ENCODE measurements around the gene RSAD2.

Gene RSAD2

DNA sequence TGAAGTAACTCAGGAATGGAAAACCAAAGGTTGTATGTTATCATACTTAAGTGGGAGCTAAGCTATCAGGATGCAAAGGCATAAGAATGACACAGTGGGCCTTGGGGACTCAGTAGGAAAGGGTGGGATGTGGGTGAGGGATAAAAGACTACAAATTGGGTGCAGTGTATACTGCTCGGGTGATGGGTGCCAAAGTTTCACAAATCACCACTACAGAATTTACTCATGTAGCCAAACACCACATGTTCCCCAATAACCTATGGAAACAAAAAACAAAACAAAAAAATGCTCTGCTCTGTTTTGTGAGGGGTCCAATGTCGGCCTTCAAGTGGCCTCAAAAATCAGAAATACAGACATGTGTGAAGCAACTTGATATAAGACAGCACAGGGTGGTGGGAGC lies 30.7 kb downstream of the RSAD2 start:
- no peak for DNase-seq

DNA sequence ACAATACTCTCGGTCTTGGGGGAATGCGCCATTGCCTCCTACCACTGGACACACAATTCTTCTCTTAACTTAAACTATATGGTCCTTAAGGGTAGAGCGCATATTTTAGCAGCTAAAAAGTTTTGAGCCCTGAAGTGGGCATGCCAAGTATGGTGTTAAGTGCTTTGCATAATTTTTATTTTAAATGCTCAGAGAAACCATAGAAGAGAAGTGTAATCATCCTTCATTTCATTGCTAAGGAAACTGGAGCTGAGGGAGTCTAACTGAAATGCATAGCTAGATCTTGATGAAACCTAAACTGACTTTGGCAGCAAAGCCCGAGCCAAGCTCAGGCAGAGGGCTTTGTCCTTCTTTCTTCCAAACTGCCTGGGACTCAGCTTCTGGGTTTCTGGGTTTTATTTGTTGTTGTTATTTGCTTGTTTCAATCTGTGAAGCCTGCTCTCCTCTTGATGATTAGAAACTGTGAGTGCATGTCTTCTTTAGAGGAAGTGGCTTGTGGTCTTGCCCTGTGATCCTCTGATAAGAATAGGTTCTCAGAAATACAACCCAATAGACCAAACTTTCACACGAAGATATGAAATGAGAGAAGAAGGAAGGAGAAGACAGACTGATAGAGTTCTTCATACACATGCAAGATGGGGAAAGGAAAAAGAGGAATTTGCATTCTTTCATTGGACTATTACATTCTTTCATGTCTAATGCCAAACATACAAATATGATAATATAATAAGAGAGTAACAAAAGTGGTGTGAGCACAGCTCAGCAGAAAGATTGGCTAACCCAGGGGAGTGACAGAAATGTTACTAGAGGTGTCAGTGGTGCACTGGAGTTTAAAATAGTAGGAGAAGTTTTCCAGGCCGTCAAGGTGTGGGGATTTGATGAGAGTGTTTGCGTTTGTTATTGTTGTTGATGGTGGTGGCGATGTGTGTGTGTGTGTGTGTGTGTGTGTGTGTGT lies 32.1 kb downstream of the RSAD2 start:
- DNase-seq: no peak

DNA sequence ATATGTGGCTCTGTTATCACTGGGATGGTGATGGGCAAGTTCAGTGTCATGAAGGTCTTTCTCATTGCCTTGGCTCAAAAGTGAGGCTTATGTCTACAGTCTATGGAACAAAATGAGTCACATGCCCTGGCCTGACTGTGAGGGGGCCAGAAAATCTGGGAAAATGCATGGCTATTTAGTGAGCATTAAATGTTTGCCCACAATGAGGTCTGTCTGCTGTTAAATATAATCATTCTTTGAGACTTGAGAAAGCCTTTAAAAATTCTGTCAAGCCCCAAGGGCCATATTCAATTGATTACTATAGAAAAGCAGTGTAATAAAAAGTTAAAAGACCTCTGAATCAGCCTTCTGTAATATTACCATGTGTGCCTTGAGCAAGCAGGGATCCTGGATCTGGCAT lies 34.1 kb downstream of the RSAD2 start:
- no peak for DNase-seq

DNA sequence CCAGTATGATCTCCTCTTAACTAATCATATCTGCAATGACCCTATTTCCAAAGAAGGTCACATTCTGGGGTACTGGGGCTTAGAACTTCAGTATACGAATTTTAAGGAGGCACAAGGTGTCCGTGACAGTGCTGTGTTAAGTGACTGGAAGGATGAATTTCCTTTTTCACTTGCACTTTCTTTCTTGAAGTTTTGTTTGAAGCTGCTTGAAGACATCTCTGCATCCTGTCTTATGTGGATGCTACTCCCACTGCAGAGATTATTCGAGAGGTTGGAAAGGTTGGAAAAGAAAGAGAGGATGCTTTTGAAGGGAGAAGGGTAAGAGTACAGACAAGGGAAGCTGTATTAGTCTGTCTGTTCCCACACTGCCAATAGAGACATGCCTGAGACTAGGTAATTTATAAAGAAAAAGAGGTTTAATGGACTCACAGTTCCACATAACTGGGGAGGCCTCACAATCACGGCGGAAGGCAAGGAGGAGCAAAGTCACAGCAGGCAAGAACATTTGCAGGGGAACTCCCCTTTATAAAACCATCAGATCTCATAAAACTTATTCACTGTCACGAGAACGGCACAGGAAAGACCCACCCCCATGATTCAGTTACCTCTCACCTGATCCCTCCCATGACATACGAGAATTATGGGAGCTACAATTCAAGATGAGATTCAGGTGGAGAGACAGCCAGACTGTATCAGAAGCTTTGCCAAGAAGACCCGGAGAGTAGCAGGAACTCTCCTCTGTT lies 36.0 kb downstream of the RSAD2 start:
- no peak for DNase-seq

DNA sequence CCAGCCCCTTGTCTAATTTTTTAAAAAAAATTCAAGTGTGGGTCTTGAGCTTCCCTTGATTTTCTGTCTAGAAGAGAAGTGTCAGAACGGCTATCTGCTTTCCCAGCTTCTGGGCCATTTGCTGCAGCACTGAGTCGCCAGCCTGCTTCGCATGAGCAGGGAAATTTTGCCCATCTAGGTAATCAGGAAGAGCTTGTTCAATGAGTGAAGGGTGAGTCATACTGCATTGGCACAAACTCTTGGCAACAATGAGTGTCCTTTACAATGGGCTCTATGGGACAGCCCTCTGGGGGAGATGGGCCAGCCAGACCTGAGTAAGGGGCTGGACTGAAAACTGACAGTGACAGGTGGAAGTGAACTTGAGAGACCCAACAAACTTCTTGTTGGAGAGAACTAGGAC lies 37.3 kb downstream of the RSAD2 start:
- no peak for DNase-seq

DNA sequence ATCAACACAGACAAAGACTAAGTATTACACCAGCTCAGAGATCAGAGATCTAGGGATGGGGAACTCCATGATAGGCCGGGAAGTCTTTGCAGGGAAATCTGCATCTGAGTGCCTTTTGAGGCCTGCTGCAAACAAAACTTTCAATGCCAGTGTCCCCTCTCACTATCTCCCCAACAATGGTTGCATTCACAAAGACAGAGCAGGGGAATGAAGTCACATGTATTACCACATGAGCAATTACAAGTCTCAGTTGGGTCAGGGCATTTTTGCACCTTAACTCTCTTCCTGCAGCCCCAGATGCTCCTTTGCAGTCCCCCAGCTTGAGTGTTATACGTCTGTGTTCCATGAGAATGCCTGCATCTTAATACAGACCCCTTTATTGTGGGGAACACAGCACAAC lies 37.8 kb downstream of the RSAD2 start:
- DNase-seq: no peak

DNA sequence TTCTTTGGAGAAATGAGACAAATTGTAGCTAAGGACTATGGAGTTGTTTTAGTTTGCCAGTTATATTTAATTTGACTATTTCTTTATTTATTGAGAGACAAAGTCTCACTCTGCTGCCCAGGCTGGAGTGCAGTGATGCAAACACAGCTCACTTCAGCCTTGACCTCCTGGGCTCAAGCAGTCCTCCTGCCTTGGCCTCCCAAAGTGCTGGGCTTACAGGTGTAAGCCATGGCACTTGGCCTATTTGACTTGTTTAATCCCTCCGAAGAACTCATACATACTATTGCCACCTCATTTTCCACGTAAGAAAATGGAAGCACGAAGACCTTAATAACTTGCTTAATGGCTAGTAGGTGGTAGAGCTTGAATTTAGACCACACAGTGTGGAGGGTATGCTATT lies 38.6 kb downstream of the RSAD2 start:
- no peak for DNase-seq

DNA sequence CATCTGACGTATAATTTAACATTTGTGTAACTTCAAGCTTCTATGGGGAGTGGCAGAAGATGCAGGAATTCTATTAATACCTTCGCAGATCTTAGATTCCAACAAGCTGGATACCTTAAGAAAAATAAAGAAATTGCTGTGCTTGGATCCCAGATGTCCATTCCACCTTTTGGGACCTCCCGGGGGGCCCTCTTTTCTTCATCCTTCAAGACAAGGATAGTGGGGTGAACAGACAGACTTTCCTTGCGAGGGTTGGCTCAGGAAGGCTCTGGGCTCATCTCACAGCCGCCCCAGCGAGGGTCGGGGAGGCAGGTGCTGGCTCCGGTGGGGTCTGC lies 39.1 kb downstream of the RSAD2 start:
- no peak for DNase-seq

DNA sequence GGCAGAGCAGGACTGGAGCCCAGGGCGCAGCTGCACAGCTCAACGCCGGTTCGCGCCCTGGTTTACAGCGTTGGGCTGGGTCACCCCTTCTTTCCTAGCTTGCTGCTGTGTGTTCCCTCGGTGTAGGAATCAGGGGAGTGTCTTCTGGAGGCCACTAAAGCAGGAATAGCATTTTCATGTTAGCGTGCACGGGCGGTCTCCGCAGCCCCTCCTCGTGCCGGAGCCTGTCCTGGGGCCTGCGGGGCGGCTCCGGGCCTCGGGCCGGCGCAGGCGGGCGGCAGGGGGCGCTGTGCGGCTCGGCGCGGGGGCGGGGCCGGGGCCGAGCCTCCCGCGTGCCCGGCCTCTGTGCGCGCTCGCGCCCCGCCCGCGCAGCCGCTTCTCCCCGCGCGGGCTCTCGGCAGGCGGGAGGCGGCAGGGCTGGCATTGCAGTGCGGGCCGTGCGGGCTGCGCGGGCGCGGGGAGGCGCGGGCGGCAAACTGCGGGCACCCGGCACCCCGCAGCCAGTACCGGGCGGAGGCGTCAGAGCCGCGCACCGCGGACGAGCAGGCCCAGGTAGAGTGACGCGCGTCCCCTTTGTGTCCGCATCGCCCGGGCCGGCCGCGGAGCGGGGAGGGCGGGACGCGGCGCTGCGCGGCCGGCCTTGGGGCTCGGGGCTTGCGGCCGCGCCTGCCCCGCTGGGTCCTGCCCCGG lies 39.6 kb downstream of the RSAD2 start, which contains the start of gene RNF144A:
Gene RNF144A, plus strand, starts transcription at position 342 of the 690 bp plus-strand sequence. CDS start 79,515 bp downstream, outside the sequence.
- DNase-seq: peak; percentile 31

DNA sequence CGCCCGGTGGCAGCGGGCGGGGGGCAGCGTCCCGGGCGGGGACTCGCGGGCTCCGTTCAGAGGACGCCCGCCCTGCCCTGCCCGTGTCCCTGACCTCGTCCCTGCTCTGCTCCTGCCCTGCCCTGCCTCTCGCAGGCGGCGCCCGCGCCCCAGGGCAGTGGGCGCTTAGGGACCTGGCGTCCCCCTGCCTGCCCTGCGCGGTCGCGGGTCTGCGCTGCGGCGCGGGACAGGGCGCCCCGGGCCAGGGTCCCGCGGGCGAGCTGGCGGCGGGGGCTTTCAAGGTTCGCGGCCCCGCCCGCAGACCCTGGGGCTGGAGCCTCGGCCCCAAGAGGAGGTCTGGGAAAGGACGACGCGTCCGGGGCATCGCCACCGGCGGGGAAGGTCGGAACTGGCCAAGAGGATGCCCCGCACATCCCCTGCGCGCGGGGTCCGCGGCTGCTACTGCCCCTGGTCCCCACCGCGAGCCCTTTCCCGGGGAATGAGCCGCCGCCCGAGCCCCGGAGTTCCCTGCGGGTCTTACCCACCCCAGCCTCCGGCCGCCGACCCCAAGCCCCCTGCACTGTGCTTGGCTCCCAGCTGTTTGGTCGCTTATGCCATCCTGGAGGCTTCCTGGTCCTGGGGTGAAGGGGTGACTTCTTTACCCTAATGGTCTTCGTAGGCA lies 40.3 kb downstream of the RSAD2 start:
- no peak for DNase-seq

DNA sequence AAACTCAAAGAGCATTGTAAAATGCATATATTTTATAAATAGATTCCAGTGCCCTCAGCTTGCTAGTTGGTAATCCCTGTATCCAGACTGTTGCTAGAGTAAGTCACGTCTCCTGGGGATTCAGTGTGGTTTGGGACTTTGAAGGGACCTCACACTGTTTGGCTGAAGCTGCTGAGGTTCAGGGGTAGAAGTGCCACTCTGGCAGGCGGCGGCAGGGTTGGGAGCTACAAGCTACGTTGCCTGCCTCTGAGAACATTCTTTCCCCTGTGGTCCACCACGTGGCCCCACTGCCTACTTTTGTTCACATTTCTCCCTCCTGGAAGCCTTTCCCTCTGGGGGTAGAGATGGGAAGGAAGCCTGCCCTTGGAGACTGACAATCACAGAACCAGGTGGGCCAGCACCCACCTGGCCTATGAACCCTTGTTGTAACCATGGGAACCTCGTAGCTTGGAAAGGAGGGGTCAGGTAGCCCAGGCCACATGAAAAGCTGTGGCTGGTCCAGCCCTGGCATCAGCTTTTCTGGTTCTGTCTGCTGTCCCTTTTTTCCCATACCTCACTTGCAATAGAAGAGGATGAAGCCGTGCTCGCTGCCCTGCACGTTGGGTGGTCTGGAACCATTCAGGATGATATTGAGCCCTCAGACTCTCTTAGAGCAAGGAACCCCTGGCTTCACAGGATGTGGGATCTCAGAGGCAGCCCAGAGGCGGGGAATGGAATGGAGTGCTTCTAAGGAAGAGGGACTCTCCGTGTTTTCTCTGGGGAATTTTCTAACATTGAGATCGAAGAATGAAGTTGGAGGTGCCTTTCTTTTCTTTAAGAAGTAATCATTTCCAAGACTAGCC lies 42.5 kb downstream of the RSAD2 start:
- DNase-seq: no peak

DNA sequence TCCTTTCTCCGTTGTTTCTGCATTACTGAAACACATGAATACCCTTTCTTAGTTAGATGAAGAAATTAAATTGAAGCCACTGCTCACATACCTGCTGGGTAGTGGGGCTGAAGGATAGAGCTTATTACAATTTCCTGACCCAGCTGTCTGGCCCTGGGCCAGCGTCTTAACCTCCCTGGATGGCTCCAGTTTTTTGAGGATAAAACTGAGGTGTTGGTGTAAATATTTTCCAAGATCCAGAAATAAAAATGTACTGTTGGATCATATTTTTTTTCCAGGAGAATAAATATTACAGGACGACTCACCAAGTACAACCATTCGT lies 43.1 kb downstream of the RSAD2 start:
- DNase-seq: no peak

DNA sequence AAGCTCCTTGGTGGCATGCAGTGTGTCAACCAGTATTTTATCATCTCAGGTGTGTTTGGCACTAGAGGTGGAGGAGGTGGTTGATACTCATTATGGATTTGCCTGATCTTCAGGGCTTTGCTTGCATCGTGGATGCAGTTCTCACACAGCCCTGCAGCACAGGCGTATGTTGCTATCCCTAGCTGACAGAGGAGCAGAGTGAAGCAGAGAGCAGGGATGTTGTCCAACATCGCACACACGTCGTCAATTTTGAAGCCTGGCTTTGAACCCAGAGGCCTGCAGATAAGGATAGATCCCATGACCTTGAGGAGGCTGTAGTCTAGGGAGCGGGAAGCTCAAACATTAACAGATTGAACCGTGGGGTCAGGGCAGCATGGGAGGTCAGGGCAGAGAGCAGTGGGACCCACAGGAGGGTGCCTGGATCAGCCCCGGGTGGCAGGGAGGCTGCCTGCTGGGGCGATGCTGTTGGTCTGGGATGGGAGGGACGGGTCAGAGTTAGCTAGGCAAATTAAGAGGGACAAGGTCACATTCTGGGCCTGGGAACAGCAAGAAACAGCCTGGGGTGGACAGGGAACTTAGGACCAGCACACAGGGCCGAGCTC lies 43.8 kb downstream of the RSAD2 start:
- DNase-seq: no peak

DNA sequence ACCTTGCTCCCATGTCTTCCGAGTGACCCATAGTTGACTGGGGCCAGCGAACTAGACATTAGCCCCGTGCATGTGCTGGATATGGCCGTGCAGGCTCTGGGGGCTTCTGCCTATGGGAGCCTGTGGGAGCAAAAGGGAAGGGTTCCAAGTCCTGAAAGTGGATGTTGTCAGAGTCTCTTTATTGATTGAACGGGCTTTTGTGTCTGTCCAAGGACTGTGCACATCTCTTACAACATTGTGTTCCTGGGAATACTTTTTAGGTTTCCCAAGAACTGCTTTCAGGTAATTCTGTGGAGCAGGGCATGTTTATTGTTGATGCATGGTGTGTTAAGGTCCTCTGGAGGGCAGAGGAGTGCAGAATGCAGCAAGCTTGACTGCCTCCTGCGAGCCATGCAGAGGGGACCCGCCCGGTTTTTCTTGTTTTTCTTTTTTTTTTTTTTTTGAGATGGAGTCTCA lies 44.7 kb downstream of the RSAD2 start:
- DNase-seq: no peak

DNA sequence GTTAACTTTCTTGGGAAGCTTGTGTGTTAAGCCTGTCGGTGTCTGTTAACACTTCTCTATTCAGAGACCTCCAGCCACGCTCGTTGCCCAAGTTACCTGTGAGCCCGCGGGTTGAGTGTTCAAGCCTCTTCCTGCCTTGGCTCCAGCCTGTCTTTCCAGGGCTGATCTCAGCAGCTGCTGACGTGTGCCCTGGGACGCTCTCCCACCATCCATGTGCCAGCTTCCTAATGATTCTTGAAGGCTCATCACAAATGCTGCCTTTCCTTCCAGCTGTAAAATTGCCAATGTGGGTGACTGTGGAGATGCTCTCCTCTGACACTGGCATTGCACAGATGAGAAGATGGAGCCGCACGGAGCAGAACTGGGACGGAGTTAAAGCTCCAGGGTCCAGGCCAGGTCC lies 45.7 kb downstream of the RSAD2 start:
- DNase-seq: no peak

DNA sequence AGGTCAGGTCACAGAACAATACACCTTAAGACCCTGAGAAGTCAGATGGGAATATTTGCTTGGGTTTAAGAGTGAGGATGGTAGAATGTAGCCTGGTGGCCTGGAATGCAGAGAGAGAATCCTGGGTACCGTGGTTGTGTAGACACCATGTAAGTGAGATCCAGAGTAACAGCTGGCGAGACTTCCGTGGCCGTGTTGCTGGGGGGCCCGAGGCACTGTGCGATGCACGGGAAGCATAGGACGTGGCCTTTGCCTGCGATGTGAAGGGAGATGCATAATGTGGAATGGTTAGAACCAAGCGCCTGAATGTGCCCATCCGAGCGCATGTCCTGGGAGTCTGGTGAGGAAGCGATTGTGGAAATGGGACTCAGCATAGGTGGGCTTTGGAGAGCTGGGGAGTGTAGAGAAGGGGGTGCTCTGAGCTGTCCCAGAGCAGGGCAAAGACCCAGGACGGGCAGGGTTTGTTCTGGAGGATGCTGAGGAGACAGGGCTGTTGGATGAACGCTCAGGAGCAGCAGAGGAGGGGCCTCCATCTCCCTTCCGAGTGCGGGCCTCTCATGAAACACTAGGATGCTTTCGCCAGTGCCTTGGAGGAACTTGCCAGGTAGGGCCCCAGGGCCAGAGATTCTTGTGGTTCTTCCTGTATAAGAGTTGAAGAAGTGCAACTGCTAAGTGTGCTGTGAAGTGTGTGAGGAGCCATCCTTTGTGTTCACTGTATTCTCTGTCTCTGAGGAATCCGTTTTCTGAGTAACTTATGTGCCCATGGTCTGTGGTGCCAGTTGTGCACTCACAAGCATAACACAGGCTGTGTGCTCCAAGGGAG lies 46.7 kb downstream of the RSAD2 start:
- DNase-seq: no peak

DNA sequence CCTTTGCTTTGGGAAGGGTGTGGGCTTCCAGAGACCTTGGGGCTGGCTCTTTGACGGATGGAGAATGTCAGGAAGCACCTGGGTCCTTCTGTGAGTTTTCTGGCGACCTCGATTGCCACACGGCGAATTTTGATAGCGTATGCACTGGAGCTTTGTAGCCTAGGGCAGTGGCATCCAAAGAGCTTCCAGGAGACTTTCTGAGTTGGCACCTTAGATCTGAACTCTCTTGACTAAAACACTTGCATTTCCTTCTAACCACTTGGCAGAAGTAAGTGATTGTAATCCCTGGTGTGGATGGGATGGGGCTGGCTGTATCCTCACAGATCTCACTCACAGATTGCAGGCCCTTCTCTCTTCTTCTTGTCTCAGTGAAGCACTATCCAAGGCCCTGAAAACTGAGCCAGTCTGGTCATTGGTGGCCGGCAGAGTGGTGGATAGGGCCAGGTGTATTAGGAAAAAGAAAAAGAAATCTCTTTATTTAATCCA lies 47.4 kb downstream of the RSAD2 start:
- no peak for DNase-seq

DNA sequence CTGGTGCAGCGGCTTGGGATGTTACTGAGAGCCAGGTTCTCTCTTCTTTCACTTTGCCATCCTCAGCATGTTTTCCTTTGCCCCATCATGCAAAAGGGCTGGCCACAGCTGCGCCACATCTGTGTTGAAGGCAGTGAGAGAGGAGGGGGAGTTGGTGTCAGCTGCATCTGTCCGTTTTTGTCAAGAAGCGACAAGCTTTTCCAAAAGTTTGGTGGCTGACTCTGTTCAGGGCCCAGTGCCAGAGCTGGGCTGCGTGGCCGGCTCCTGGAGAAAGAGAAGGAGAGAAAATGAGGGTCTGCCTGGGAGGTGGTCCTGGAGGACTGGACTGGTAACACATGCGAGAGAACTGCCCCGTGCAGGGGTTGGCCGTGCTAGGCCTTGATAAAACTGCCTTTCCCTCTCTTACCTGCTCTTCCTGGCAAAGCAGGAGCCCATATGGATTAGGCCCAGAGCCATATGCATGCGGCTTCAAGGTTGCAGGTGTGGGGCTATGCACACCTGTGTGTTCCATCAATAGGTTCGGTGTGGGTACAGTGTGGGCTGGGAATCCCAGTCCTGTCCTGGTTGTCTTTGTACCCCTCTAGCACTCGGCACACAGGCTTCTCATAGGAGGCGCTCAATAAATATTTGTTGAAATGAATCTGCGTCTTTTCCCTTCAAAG lies 48.6 kb downstream of the RSAD2 start:
- no peak for DNase-seq

DNA sequence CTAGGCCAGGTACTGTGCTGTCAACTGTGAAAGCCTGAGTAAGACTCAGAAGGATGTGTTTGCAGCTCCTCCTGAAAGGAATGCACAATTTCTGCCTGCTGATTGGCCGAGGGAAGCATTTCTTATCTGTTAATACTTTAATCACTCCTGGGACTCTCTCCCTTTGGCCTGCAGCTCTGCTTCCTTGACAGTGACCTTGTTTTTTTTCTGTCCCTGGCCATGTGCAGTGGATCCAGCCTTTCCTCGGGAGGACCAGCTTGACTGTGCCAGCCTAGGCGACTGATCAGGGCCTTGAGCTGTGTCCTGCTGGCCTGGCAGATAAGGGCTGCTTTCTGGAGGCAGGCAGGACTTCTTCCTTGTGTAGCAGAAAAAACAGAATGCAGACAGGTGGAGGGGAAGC lies 49.6 kb downstream of the RSAD2 start:
- DNase-seq: no peak

DNA sequence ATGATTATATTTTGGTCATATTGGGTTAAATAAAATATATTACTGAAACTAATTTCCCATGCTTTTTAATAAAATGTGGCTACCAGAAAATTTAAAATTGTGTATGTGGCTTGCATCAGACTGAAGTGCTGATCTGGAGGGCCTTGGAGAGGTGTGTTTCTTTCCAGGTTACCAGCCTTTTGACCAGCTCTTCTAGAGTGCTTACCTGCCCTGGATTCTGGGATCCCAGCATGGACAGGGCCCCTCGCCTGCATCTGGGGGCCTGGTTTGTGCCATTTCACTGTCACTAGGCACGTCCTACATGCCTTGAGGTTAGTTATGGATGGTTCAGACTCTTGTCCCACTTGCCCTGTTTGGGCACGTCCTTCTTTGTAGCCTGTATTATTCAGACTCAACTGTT lies 50.2 kb downstream of the RSAD2 start:
- DNase-seq: no peak

Data from DMS79 treated with DMSO at 0.1 percent for 48 hours (cell line).